Renal cortical epithelial cell (primary cell): Measurements from ENCODE around the gene RALA. TPM values are rescaled to one million over a fixed set of nuclear protein-coding genes. Genes with fewer than 3 reads are reported as not detected.
"Not testable (repeated sequence)": the region's sequence is repeated elsewhere in the genome, so short reads cannot be mapped to it uniquely, and the experiment has no call there.

Source experiments
- DNase-seq: peaks from one replicate; pipeline ENCODE4 v3.0.0-alpha.2; 2011; ENCODE audit warnings: low read depth
- total RNA-seq: library from RNA; depleted of rRNA; stranded (reverse); fragments of >200 nt; gene quantifications from 2 replicates; pipeline ENCODE4 v1.2.3, GENCODE V29; 2014

Gene RALA
- total RNA-seq, 1 donor from 2014 or later: 29.3 TPM

DNA sequence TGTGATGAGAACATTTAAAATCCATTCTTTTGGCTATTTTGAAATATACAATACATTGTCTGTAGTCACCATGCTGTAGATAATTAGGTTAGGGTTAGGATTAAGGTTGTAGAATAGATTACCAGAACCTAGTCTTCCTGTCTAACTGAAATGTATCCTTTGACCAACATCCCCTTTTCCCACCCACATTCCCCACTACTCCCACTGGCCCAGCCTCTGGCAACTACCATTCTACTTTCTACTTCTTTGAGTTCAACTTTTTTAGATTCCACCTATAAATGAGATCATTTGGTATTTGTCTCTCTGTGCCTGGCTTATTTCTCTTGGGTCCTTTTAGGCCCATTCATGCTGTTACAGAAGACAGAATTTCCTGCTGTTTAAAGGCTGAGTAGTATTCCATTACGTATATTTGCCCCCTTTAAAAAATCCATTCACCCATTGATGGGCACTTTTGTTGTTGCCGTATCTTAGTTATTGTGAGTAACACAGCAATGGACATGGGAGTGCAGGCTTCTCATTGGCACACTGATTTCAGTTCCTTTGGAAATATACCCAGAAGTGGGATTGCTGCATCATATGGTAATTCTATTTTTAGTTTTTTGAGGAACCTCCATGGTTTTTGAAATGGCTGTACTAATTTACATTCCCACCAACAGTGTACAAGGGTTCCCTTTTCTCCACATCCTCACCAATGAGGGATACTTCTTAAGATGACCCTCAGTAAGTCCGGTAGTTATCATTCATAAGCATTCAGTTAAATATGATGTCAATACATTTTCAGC, 104.0 kb downstream of the RALA start:
- no peak for DNase-seq

- DNase-seq: peak; percentile 90
Measured at GRCh38 chr7:39732837-39733804, 109.7 kb downstream of the RALA start.

GRCh38 chr7:39733881-39734632, 110.7 kb downstream of the RALA start:
- peak; percentile 83 for DNase-seq

DNA sequence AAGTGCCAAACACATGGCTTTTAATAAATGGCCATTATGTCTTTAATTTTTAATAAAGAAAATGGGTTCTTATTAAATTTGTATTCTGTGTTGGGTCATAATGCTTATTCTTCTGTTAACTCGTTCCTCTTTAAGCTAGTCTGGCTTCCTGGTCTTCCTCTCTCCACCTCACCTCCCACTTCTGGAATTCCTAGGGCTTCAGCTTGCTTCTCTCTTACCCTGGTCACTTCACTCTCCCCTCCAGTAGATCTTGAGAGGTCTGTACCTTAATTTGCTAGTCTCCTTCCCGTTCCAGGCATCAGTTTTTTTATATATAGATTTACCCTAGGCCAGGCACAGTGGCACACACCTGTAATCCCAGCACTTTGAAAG, 111.2 kb downstream of the RALA start:
- DNase-seq: no peak

GRCh38 chr7:39735903-39736302, 112.5 kb downstream of the RALA start:
- no peak for DNase-seq

DNA sequence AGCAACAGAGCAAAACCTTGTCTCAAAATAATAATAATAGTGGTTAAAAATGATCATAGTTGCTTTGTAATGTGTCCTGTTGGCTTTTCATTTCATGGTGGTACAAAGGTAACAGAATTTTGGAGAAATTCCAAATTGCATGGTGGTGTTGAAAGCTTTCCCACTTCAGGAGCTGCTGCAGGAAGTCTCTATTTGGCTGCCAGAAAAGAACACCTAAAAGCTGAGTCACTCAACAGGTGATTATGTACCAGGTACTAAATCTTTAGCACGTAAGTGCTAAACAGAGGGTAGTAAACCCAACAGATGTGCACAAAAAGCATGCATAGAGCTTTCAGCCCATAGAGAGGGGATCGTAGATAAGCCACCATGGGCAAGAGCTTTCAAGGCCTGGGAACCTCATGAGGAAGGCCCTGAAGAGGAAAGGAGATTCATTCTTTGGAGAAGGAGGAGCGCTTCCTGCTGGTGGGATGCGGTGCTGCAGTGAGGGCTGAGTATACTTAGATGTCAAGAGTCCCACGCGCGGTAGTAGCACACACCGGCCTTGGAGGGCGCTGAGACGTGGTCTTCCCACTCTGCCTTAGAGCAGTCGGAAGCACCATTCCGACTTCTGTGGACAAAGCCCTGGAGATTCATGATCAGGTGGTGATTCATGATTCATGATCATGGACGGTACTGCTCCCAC, 118.7 kb downstream of the RALA start:
- DNase-seq: peak; percentile 45

GRCh38 chr7:39744620-39745019, 121.2 kb downstream of the RALA start:
- no peak for DNase-seq

DNA sequence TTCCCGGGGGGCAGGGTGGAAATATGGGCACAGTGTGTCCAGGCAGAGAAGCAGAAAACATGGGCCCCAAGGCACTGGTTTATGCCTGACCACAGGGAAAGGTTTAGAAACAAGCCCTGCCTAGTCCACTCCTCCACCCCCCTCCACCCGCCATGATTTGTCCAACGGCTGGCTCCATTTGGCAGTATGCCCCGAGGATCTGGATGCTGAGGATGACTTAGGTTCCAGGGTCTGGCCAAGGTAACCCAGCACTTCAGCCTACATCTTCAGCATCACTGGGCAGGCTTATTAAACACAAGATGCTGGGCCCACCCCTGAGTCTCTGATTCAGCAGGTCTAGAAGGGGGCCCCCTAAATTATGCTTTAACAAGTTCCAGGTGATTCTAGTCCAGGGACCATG, 121.9 kb downstream of the RALA start:
- no peak for DNase-seq

GRCh38 chr7:39746103-39746819, 122.9 kb downstream of the RALA start:
- peak; percentile 65 for DNase-seq

DNA sequence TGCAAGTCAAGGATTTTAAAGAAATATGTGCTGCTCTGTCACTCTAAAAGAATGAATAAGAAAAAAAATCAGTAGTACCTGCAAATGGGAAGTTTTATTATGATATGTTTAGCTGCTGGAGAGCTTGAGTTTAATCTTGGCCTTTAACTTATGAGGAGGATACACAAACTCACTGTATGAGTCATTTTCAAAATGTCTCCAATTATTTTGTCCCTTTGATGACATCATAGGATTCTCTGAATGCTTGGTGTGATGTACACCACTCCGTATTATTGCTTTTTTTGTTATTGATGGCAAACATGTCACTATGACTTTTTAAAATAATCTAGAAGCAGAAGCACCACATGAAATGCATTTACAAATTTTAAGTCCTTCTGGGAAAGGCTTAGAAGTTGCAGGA, 125.8 kb downstream of the RALA start:
- peak; percentile 10 for DNase-seq

DNA sequence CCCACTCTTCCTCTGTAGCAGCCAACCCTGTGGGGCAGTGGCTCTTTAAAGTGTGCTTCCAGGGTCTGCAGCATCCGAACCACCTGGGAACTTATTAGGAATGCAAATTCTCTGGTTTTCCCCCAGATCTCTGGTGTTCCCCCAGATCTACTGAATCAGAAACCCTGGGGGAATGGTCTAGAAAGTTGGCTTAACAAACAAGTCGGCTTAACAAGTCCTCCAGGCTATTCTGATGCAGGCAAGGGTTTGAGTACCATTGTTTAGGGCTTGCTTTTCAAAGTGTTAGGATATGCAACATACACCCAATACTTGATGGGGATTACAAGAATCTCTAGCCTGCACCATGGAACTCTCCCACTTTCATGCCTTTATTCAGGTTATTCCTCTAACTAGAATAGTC, 126.3 kb downstream of the RALA start:
- DNase-seq: no peak

DNA sequence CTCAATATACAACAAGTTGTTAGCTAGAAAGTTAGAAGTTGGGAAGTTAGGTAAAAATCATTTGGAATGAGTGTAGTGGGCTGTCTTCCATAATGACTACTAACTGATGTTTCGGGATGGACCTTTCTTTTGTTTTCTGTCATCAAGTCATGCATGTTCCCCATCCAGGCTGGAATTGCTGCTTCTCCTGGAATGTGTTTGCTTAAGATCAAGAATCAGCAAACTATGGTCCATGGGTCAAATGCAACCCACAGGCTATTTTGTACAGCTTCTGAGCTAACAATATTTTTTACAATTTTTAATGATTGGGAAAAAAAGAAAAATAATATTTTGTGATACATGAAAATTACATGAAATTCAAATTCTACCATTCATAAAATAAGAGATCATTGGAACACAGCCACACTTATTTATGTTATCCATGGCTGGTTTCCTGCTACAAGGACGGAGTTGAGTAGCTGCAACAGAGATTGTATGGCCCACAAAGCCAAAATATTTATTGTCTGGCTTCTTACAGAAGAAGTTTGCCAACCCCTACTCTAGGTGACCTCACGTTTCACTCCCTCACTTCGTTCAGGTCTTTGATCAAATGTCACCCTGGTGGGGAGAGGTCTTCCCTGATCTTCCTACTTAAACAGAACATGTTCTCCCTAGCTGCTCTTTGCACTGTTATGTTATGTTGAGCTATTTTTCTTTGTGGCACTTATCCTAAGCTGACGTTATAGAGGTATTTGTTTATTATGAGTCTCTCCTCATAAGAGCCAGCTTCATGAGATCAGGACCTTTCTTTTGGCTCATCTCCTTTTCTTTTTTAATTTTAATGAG, 127.1 kb downstream of the RALA start:
- DNase-seq: no peak

- not testable (repeated sequence) for DNase-seq
Measured at GRCh38 chr7:39753237-39753636, 129.9 kb downstream of the RALA start.

DNA sequence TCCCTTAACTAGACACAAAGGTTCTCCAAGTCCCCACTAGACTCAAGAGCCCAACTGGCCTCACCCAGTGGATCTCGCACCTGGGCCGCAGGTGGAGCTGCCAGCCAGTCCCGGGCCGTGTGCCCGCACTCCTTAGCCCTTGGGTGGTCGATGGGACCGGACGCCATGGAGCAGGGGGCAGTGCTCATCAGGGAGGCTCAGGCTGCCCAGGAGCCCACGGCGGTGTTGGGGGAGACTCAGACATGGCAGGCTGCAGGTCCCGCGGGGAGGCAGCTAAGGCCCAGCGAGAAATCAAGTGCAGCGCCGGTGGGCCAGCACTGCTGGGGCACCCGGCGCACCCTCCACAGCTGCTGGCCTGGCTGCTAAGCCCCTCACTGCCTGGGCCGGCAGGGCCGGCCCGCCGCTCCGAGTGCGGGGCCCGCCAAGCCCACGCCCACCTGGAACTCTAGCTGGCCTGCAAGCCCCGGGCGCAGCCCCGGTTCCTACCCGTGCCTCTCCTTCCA, 130.5 kb downstream of the RALA start:
- DNase-seq: no peak

DNA sequence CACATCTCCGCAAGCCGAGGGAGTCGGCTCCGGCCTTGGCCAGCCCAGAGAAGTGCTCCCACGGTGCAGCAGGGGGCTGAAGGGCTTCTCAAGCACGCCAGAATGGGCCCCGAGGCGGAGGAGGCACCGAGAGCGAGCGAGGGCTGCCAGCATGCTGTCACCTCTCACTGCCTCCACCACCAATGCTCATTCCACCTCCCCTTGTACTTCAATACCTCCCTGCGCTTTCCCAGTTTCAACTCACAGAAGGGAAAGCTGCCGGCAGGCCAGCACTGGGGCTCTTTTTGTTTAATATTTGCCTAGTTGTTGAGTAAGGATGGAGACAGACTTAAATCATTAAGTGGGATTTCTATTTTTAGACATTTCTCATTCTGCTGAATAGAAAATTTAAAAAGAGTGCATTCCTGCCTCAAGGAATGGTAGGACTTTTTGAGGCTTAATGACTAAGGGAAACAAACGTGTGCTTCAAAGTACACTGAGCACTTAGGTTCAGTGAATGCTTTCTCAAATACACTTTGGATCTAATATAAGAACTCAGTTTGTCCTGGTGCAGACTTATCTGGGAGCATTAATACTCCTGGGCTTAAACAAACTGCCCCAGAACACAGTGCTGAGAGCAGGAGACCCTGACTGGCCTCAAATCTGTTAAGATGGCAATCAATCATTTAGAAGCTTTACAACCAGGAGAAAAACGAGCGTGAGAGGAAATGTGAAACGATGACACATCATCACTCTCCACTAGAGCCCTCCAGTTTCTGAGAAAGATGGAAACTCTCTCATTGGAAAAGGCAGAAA, 131.2 kb downstream of the RALA start:
- DNase-seq: peak; percentile 97

DNA sequence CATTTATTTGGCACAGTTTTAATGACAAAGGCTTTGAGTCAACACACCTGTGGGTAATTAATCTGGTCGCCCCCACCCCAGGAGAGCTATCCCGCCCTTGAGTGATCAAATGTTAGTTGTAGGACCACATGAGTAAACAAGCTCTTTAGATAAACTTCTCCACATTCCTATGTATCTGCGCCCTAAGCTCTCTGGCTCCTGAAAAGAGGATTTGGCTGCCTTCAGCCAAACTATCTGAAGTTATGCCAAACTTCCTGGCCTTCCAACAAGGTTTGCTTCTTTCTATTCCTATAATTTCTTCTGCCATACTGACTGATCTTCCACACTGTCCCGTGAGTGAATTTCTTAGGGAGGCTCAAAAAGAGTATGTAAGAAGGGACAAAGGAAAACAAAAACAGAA, 134.2 kb downstream of the RALA start:
- no peak for DNase-seq
